ENCODE results near the gene PITPNC1. TPM values are rescaled to one million over a fixed set of nuclear protein-coding genes. Genes with fewer than 3 reads are reported as not detected.

The PITPNC1 gene
- total and polyA plus RNA-seq, 2 of the 13 experiments (the other 11 are each of a cell fraction or from before 2014, with no cell fraction given), result 4.1 to 5.7 TPM

DNA sequence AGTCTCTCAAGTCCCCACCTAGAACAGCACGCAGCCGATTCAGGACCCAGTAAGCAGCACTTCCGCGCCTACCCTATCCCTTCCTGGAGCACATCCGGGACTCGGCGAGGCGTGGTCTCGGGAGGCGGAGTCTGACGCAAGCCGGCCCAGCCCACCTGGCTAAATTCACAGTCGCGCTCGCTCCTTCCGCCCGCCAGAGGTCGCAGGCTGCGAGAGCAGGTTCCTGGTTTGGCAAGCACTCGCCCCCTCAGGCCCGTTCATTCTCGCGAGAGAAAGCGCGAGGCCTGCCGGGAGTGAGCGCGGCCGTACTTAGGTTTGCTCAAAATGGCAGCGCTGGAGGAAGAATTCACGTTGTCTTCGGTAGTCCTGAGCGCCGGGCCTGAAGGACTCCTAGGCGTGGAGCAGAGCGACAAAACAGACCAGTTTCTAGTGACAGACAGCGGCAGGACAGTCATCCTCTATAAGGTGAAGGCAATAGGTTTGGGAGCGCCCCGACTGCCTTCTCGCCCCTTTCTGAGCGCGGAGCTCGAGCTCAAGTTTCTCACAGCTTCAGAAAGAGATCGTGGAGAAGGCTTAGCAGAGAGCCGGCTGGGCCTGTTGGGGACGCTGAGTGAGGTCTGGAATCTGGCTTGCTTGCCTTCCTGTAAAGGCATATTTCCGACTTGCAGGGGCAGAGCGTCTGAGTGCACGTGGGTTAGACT, 340.7 kb downstream of the PITPNC1 start, which contains the start of gene NOL11 (continued):
- TF ChIP-seq RCOR2 (CRISPR knock-in tag; IDR thresholded peaks at IDR 0.05) (no peak), ZNF546 (CRISPR knock-in tag; conservative IDR thresholded peaks at IDR 0.05) (peak; percentile 90), CEBPB (IDR thresholded peaks at IDR 0.05; ENCODE audit: borderline replicate concordance, low read depth, low read length) (peak; percentile 96), ZBTB3 (CRISPR knock-in tag; IDR thresholded peaks at IDR 0.05; ENCODE audit: borderline replicate concordance, low read depth) (peak; percentile 95), ZNF143 (CRISPR knock-in tag; IDR thresholded peaks at IDR 0.05) (peak; percentile 98), HCFC1 (IDR thresholded peaks at IDR 0.05; ENCODE audit: low read depth, low read length) (peak; percentile 69), ATRX (CRISPR knock-in tag; IDR thresholded peaks at IDR 0.05; ENCODE audit: borderline replicate concordance) (no peak), PTBP1 (IDR thresholded peaks at IDR 0.05; ENCODE audit: low read depth, low read length, poor library complexity, severe bottlenecking) (peak; percentile 79), RFX1 (IDR thresholded peaks at IDR 0.05) (no peak), YEATS2 (CRISPR knock-in tag; IDR thresholded peaks at IDR 0.05; ENCODE audit: borderline replicate concordance) (peak; percentile 100), MTA3 (CRISPR knock-in tag; IDR thresholded peaks at IDR 0.05) (no peak), ZNF253 (CRISPR knock-in tag; IDR thresholded peaks at IDR 0.05; ENCODE audit: borderline replicate concordance) (no peak), SOX5 (CRISPR knock-in tag; IDR thresholded peaks at IDR 0.05; ENCODE audit: borderline replicate concordance) (peak; percentile 63; the same call in 1 of the 2 replicates), MEF2D (CRISPR knock-in tag; IDR thresholded peaks at IDR 0.05) (peak; percentile 94), KDM6A (CRISPR knock-in tag; IDR thresholded peaks at IDR 0.05; ENCODE audit: low read depth) (no peak; the same call in 1 of the 2 replicates), POGZ (CRISPR knock-in tag; IDR thresholded peaks at IDR 0.05) (peak; percentile 100), ATF7-NPFF (CRISPR knock-in tag; IDR thresholded peaks at IDR 0.05; ENCODE audit: low read depth) (peak; percentile 82)
- TF ChIP-seq, protein P1, sequence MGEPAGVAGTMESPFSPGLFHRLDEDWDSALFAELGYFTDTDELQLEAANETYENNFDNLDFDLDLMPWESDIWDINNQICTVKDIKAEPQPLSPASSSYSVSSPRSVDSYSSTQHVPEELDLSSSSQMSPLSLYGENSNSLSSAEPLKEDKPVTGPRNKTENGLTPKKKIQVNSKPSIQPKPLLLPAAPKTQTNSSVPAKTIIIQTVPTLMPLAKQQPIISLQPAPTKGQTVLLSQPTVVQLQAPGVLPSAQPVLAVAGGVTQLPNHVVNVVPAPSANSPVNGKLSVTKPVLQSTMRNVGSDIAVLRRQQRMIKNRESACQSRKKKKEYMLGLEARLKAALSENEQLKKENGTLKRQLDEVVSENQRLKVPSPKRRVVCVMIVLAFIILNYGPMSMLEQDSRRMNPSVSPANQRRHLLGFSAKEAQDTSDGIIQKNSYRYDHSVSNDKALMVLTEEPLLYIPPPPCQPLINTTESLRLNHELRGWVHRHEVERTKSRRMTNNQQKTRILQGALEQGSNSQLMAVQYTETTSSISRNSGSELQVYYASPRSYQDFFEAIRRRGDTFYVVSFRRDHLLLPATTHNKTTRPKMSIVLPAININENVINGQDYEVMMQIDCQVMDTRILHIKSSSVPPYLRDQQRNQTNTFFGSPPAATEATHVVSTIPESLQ (CRISPR knock-in tag; conservative IDR thresholded peaks at IDR 0.05), result no peak; the same call in 1 of the 2 replicates
- TF ChIP-seq, protein P2, sequence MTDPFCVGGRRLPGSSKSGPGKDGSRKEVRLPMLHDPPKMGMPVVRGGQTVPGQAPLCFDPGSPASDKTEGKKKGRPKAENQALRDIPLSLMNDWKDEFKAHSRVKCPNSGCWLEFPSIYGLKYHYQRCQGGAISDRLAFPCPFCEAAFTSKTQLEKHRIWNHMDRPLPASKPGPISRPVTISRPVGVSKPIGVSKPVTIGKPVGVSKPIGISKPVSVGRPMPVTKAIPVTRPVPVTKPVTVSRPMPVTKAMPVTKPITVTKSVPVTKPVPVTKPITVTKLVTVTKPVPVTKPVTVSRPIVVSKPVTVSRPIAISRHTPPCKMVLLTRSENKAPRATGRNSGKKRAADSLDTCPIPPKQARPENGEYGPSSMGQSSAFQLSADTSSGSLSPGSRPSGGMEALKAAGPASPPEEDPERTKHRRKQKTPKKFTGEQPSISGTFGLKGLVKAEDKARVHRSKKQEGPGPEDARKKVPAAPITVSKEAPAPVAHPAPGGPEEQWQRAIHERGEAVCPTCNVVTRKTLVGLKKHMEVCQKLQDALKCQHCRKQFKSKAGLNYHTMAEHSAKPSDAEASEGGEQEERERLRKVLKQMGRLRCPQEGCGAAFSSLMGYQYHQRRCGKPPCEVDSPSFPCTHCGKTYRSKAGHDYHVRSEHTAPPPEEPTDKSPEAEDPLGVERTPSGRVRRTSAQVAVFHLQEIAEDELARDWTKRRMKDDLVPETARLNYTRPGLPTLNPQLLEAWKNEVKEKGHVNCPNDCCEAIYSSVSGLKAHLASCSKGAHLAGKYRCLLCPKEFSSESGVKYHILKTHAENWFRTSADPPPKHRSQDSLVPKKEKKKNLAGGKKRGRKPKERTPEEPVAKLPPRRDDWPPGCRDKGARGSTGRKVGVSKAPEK (CRISPR knock-in tag; IDR thresholded peaks at IDR 0.05; ENCODE audit: borderline replicate concordance), result no peak
- TF ChIP-seq, protein P3, sequence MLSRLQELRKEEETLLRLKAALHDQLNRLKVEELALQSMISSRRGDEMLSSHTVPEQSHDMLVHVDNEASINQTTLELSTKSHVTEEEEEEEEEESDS (CRISPR knock-in tag; IDR thresholded peaks at IDR 0.05; ENCODE audit: borderline replicate concordance), result 0 out of 2 replicates have a peak, but pooled peaks have one; percentile 84
- TF ChIP-seq, protein P4, sequence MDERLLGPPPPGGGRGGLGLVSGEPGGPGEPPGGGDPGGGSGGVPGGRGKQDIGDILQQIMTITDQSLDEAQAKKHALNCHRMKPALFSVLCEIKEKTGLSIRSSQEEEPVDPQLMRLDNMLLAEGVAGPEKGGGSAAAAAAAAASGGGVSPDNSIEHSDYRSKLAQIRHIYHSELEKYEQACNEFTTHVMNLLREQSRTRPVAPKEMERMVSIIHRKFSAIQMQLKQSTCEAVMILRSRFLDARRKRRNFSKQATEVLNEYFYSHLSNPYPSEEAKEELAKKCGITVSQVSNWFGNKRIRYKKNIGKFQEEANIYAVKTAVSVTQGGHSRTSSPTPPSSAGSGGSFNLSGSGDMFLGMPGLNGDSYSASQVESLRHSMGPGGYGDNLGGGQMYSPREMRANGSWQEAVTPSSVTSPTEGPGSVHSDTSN (CRISPR knock-in tag; IDR thresholded peaks at IDR 0.05), result no peak; the same call in 1 of the 2 replicates
- TF ChIP-seq, protein P5, sequence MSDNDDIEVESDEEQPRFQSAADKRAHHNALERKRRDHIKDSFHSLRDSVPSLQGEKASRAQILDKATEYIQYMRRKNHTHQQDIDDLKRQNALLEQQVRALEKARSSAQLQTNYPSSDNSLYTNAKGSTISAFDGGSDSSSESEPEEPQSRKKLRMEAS (IDR thresholded peaks at IDR 0.05), result peak; percentile 90
